ENCODE data around the gene SLC43A3.
"Not testable (repeated sequence)": the region's sequence is repeated elsewhere in the genome, so short reads cannot be mapped to it uniquely, and the experiment has no call there.

SLC43A3 gene

DNA sequence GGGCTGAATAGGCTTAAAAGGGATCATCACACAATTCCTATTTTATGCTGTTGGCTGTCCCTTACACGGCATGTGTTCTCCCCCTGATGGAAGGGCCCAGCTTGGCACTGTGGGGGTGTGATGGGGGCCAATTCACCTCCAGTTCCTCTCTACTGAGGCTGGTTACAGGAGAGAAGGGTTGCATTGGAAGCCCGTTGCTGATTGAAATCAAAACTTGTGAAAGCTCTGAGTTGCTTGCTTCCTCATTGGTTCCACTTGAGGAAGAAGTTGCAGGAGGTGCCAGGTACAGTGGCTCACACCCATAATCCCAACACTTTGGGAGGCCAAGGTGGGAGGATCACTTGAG, 23.1 kb downstream of the SLC43A3 start:
- no peak for DNase-seq

DNA sequence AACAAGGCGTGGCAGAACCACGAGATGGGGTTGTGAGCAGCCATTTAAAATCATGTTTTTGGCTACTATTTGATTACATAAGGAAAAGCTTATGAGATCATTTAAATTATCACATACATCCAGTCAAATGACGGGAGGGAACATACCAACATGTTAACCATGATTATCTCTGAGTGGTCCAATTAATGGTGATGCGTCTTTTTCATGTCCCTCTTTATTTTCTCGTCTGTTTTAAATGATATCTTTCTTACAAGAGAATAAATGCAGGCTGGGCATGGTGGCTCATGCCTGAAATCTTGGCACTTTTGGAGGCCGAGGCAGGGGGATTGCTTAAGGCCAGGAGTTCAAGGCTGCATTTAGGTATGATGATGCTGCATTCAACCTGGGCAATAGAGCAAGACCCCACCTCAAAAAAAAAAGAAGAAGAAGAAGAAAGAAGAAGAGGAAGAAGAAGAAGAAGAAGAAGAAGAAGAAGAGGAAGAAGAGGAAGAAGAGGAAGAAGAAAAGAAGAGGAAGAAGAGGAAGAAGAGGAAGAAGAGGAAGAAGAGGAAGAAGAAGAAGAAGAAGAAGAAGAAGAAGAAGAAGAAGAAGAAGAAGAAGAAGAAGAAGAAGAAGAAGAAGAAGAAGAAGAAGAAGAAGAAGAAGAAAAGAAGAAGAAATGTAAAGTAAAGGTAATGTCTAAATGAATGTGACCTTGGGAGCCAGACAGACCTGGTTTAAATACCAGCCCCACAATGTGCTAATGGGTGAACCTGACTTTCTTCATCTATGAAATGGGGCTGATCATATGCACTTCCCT, 23.7 kb downstream of the SLC43A3 start:
- DNase-seq: not testable (repeated sequence)

DNA sequence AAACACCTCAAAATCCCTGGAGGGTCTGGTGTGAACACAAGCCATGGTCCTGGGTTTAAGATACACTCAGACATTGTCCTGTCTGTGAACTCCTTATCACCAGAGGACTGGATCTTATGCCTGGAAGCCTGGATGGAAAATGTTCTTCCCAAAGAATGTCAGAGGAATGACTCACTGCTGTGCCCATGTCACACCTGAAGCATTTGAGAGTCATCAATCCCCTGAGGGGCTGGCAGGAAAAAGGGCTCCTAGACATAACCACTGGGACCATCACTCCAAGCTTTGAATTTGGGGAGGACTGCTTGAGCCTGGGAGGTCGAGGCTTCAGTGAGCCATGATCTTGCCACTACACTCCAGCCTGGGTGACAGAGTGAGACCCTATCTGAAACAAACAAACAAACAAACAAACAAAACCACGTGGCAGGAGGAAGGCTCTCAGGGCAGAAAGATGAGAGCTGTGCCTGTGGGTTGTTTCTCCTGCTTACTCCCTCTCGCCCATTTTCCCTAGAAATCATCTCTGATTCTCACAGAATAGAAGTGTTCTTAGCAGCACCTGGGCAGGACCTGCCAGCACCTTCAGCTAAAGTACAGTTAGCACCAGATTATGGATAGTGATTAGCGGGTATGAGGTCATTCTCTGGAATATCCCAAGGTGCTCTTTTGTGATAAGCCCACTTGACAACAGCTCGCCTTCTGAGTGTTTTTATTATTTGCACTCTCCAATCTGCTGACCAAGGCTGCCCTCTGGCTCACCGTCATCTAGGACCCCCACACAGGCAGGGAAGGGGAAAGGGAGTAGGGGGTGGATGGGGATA, 24.5 kb downstream of the SLC43A3 start:
- no peak for DNase-seq

DNA sequence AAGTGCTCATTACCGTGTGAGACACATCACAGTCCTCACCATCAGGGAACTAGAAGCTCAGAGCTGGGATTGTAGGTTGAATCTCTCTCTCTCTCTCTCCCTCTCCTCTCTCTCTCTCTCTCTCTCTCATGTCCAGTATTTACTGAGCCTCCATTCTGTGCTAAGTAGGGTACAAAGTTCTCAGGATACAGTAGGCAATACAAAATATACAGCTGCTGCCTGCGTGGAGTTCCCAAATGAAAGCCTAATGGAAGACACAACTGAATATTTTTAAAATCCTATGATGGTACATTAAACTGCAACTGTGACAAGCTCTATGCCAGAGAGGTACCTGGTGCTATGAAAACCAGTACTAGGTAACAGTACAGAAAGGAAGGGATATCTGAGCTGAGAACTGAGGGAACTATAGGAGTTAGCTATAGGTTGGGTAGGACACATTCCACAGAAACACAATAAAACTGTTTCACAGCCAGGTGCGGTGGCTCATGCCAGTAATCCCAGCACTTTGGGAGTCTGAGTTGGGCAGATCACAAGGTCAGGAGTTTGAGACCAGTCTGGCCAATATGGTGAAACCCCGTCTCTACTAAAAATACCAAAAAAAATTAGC, 26.8 kb downstream of the SLC43A3 start:
- DNase-seq: no peak

DNA sequence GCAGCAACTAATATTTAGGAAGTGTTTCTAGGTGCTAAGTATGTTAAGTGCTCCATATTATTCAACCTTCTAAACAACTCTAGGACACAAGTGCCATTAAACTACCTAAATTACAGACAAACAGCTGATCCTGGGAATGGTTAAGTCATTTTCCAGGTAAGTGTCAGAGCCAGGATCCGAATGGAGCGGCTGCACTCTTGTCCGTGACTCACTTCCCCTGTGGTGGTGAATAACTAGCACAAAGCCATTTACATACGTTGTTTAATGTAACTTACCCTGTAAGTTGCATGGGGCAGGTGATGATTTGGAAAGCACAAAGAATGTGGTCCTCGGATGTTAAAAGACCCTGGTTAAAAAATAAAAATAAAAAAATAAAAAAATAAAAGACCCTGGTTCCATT, 27.7 kb downstream of the SLC43A3 start:
- no peak for DNase-seq

DNA sequence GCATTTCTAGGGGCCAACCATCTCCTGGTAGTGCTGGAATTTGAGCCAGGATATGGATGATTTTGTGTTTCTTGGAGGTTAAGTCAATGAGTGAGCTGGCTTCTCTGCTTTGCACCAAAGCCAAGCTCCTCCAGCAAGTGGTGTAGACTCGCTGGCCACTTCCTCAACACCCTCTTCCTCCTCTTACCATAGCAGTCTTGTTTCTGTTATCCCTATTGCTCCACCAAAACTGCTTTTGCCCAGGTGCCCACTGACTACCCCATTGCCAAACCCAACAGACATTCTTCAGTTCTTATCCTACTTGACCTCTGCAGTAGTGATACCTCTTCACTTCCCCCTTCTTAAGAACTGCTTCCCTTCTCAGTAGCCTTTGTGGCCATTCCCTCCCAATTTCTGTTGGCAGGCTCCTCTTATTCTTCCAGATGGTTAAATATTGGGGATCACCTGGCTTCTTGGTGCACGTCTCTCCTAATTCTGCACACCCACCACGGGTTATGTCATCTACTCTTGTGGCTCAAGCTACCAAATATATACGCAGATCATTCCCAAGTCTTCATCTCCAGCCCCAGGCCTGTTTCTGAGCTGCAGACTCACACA, 29.4 kb downstream of the SLC43A3 start:
- DNase-seq: no peak

DNA sequence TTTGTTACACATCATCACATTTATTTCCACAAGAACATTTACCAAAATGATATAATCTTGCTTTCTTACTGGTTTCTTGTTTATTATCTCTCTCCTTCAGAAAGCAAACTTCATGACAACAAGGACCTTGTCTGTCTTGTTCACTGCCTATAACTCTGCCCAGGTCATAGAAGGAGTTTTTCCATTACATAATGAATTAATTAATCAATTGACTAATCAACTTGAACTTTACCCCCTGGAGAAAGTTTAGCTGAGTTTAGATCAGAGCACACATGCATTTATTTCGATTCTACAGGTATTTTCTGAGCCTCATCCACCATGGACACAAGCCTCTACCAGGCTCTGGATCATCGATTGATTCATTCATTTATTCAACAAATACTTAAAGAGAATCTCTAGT, 30.2 kb downstream of the SLC43A3 start:
- no peak for DNase-seq

DNA sequence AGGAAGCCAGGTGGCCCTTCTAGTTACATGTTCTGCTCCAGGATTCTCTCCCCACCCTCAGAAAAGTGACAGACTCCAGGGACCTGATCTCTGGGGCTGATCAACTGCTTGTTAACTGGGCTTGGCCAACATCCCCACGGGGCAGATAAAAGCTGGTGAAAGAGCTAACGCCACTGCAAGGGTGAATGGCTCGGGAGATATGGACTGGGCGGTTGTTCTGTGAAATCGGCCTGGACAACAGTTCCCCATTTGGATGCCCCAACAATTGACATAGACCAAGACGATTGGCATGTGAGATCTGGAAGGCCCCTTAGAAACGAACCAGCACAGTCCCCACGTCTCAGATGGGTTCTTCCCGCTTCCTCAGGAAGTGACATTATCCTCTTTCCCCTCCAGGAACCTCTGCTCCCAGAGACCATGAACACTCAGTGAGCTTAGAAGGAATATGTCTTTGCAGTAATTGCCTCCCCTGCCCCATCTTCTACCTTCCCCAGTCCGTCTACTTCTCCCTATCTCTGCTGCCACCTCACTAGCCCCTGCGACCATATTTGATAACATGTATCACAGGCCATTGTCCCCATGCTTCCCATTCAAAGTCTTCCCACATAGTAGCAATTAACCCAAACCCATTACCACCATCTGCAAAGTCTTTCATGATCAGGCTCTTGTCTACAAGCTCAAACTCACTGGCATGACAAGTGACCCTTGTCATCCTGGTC, 30.9 kb downstream of the SLC43A3 start:
- no peak for DNase-seq

DNA sequence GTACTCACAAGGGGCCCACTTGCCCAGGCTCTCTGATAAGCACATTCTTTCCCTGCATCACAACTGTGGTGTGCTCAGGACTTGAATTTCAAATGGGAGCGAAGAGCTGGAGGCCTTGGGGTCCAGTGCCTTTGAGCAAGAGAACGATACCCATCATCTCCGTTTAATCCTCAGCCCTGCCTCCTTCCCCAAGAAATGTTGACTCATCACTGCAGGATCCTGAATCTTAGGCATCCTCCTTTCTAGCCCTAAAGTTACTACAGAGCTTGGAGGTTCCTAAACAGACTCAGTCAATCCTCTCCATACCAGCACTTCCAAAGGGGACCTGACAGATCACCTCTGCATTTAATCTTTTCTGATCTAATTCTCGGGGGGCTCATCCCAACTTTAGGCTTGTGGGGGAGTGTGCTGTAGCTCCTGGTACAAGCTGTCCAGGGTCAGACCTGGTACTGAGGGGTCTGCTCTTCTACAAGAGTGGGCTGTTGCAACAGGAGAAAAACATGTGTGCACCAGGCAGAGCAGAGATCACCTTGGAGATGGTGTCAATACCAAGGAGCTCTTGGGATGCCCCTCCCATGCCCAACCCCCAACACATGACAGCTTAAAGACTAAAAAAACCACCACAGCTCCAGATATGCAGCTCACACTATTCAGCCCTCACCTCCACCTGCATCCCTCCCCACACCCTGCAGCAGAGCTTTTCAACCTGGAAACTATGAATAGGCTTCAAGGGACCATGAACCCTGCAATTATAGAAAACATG, 32.5 kb downstream of the SLC43A3 start:
- no peak for DNase-seq

DNA sequence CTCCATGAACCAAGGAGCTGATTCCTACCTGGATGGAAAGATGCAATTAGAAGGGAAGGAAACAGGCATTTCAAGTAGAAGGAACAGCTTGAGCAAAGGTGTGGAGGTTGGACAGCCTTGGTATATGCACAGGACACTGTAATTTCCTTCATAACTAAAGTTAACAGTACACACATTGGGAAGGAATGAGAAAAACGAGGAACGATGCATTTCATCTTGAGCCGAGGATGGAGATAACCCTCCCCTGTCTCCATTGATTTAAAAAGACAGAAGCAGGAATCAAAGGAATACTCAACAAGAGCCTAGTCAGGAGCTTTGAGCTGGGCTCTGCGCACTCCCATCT, 34.2 kb downstream of the SLC43A3 start:
- no peak for DNase-seq

DNA sequence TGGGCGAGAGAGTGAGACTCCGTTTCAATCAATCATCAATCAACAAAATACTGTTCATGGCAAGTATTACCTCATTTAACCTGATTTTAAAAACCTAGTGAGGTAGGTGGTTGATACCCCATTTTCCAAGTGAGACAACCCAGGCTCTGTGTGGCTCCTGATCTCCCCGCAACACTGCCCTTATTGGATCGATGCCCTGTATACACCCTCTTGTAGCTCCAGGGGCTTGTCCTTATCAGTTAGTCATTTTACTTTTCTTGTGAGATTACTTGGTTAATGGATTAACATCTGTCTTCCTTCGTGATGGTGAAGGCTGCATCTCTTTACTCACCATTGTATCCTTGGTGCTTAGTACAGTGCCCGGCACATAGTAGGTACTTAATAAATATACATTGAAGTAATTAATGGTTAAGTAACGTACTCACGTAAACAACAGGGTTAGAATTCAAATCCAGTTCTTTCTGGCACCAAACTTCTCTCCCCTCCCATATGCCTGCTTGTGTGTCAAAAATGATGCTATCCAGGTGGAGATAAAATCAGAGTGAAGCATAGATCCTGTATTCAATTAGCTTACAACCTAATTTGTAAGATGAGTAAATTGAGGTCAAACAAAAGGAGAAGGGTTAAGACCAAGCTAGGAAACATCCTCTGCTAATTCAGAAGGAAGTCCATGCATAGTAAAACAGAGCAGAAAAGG, 34.7 kb downstream of the SLC43A3 start:
- no peak for DNase-seq

DNA sequence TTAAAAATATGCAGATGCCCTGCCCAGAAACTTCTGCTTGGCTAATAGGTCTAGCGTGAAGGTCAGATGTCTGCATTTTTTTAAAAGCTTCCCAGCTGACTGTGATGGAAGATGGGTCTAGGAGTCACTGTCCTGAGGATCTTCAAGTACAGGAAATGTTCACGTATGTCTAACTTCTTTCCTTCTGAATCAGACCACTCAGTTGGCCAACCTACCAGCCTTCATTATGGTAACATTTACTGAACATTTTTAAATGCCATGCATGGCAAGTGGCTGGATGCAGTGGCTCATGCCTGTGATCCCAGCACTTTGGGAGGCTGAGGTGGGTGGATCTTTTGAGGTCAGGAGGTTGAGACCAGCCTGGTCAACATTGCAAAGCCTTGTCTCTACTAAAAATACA, 35.4 kb downstream of the SLC43A3 start:
- DNase-seq: no peak

DNA sequence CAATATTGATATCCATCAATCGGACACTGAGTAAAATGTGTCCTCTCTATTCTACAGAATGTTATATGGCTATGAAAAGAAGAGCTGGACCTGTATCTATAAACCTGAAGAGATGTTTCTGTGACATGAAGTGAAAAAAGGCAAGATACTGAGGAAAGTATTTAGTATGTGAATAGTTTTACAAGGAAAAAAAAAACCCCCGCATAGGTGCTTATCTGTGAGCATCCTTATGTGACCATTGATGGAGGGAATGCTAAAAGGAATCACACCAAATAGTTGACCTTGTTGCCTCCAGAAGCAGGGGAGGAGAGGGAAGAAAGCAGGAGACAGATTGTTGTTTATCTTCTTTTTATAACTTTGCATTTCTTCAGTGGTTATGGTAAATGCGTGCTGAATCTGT, 35.8 kb downstream of the SLC43A3 start:
- no peak for DNase-seq

DNA sequence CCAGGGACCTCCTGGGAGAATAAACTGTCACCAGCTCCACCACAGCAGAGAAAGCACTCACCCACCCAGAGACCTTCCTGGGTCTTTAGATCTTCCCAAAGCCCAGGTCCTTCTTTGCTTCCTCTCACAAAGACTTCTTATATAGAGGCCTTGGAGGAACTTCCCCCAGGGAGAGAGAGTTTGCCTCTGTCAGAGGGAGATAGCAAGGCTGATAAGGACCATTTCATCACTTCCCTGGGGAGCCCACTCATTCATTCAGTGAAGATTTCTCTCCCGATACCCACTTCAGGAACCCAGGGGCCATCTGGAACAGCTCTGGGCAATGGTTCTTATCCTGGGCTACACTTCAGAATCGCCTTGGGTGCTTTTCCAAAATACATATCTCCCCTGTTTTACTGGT, 36.4 kb downstream of the SLC43A3 start, which contains the start of gene PRG2:
TSS of gene PRG2 (minus strand) at position 116 of the 400 bp plus-strand sequence. CDS start 706 bp downstream, outside the sequence.
- DNase-seq: no peak

DNA sequence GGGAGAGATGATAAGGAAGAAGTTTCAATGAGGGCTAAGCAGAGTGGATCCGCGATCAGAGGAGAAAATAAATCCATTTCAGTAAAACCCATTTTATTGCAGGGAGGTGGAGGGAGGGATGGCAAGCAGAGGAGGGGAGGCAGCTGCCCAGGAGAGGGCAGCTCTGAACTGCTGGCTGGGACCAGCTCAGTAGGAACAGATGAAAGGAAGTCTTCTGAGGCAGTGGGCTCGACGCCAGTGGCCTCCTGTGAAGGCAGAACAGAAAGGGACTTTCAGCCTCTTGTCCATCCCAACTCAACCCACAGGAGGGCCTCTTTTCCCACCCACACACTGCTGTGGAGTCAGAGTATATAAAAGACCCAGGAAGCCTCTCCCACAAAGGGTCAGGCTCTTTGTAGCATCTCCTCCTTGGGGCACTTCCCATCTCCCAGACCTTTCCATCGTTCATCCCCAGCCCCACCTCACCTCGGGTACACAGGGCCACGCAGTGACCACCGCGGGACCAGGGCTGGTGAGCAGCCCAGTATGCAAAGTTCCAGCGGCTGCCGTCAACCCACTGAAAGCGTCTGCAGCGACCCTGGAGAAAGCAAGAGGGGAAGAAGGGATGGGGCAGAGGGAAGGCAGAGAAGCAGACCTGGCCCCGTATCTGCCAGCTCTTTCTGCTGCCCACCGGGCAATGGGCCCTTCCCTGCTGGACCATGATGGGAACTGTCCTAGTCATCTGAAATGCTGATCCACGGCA, 39.5 kb downstream of the SLC43A3 start:
- no peak for DNase-seq

DNA sequence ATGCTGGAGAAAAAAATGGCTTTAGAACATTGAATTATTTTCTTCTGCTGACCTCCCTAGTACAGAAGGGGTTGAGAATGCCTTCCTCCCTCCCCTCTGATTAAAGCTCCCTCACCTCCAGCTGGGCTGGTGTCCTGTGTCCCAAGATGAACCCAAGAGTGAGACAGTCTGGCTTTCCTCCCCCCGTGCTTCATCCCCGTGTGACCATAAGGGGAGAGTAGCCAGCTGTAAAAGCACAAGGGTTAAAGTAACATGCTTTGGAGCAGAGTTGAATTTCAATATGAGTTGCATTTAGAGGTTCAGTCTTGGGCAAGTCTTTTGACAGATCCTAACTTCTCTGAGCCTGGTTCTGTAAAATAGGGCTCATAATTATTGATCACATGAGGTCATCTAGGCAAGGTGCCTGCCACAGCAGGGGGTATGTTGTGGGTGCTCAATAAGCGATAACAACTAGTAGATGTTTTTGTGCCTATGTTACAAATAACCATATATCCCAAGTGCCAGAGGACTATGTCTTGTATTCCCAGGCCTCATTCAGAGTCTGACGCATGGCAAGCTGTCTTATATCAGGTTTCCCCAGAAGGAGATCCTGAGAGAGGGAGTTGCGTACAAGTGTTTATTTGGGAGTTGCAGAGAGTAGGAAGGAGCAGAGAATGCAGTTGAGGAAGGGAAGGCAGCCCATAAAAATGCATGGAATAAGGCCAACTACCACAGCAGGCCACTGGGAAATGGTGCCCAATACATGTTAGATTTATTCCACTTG, 40.6 kb downstream of the SLC43A3 start:
- no peak for DNase-seq

DNA sequence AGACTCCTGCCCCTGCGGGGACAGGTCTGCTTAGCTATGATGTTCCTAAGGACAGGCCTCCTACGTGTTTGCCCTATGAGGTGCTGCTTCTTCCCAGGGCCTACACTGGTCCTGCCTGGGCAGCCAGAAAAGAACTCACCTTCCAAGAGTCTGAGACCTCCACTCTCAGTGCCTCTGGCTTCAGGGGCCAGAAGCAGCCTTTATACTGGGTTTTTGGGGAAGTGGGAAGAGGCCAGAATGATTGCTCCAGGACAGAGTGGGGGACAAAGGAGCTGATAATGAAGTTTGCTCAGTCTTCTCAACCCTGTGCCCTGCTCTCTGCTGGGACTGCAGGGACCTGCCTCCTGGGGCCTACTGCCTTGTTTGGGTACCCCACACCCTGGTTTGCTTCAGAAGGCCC, 45.9 kb downstream of the SLC43A3 start, which contains the start of gene PRG3:
TSS of gene PRG3 (minus strand) at position 176 of the 400 bp plus-strand sequence. CDS start 442 bp downstream, outside the sequence.
- no peak for DNase-seq

DNA sequence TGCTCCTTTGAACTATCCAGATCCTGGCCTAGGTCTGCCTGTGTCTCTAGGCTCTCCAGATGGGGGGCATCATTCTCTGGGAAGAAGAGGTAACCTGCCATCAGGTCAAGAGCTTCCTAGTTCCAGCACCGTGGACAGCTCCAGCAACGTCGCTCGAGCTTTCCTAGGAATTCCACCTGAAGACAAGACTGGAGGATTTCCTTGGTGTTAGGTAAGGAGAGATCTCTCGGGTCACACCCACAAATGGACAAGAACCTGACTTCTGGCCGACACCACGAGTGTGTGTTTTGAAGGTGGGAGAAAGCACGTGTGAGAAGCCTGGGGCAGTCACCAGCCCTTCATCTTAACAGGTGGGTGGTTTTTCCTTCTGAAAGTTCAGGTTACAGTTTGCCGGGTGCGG, 47.2 kb downstream of the SLC43A3 start:
- no peak for DNase-seq

DNA sequence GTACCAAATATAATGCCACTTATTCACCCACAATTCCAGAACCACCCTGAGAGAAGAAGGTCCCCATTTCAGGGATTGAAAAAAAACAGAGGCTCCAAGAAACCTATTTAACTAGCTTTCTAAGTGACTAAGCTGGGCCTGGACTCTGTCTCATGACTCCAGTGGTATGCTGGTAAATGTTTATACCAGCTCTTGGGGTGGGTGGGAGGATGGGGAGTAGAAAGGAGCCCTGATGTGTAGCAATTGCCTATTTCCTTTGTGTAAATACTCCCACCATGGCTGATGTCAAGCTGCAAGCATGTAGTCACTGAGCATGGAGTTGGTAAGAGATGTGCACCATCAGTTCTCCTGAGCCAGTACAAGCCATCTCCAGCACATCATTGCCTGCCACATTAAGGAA, 48.7 kb downstream of the SLC43A3 start:
- no peak for DNase-seq

DNA sequence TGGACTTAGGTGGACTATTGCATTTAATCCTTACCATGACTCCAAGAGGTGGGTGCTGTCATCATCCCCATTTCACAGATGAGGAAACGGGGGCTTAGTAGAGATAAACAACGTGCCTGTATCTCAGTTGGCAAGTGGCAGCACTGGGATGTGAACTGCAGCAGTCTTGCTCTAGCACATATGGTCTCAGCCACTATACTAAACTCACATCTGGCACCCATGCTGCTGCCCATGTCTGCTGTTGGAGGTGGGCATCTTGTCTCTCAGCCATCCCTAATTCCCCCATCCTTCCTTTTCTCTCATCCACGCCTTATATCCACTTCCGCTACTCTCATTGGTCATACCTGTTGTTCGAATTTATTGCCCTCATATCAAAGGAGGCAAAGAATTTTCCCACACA, 49.8 kb downstream of the SLC43A3 start:
- DNase-seq: no peak
